ENCODE measurements around the gene SSH3.

DNA sequence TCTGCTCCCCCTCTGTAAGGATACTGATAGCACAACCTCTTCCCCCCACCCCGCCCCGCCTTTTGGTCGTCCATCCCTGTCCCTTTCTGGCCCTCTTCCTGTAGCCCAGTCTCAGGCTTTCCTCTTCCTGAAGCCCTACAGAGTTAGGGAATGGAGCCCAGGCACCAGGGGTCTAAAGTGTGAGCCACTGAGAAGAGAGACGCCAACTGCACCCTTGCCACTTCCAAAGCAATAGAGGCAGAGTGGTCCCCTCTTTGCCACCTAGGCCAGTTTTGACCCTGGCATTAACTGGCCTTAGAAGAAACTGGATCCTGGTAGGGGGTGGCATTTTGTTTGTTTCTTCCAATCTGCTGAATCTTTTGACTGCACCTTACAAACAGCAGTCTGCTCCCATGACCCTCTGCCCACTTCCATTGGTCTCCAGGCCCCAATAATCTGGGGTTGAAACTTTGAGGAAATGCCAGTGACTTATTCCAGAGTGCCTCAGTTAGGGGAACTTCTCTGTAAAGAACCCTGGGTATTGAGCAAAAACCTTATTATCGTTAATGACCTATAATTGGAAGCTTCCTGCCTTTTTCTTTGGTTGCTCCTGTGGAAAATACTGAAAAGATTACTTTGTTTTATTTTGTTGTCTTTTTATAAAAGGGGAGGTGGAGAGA, 46.7 kb upstream of the SSH3 start:
- TF ChIP-seq, protein P1, sequence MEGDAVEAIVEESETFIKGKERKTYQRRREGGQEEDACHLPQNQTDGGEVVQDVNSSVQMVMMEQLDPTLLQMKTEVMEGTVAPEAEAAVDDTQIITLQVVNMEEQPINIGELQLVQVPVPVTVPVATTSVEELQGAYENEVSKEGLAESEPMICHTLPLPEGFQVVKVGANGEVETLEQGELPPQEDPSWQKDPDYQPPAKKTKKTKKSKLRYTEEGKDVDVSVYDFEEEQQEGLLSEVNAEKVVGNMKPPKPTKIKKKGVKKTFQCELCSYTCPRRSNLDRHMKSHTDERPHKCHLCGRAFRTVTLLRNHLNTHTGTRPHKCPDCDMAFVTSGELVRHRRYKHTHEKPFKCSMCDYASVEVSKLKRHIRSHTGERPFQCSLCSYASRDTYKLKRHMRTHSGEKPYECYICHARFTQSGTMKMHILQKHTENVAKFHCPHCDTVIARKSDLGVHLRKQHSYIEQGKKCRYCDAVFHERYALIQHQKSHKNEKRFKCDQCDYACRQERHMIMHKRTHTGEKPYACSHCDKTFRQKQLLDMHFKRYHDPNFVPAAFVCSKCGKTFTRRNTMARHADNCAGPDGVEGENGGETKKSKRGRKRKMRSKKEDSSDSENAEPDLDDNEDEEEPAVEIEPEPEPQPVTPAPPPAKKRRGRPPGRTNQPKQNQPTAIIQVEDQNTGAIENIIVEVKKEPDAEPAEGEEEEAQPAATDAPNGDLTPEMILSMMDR (IDR thresholded peaks at IDR 0.05), result no peak
- TF ChIP-seq POLR2A (IDR thresholded peaks at IDR 0.05), result no peak
